ENCODE results near the gene PSME3.

PSME3 gene

GRCh38 chr17:42798011-42798382 is 35.2 kb upstream of the PSME3 start:
- Histone ChIP-seq H3K4me3 (ENCODE audit: low read depth, low read length) (peak overlapping the region; percentile 77), H3K4me1 (ENCODE audit: control insufficient read depth, insufficient read depth, low read length) (peaks cover 8% of the 10 kb centered on the region), H3K36me3 (ENCODE audit: control insufficient read depth in 2 of 2, insufficient read depth in 1 of 2, low read length in 2 of 2) (peaks cover 0 to 33% of the 10 kb centered on the region in 2 experiments; a peak in 1 of 3 replicates), H3K9me3 (ENCODE audit: control insufficient read depth, insufficient read depth, low read depth, low read length) (no peaks in the 10 kb centered on the region), H3K27ac (ENCODE audit: extremely low read depth, low read depth, low read length) (peak overlapping the region; percentile 68; the same call in 1 of the 2 replicates)
- no peak for TF ChIP-seq ZNF37A (tag by site-specific recombination; IDR thresholded peaks at IDR 0.05)
- TF ChIP-seq ZNF48 (tag by site-specific recombination; IDR thresholded peaks at IDR 0.05) = no peak
- no peak for TF ChIP-seq ZNF518A (tag by site-specific recombination; conservative IDR thresholded peaks at IDR 0.05; ENCODE audit: low read depth)
- no peak for TF ChIP-seq ZNF501 (tag by site-specific recombination; IDR thresholded peaks at IDR 0.05)
- TF ChIP-seq PRDM10 (tag by site-specific recombination; IDR thresholded peaks at IDR 0.05) = peak; percentile 84
- CTCF ChIA-PET = interaction anchor here (0.5 to 3.2 kb wide), 6 partner anchors 21 to 590 kb away, joined by 3 to 23 read pairs (median 4); no protein-coding TSS in a partner anchor
- POLR2A ChIA-PET = interaction anchor here (1.0 to 2.4 kb wide), 7 partner anchors 11 to 47 kb away, joined by 3 to 13 read pairs (median 5); partner anchors contain the start of genes BECN1, VPS25 and WNK4

- CTCF ChIA-PET = interaction anchor here (0.6 to 3.2 kb wide), 8 partner anchors 21 to 589 kb away, joined by 3 to 23 read pairs (median 4); partner anchors contain the start of gene BECN1
- peak within 1 kb of the TSS; percentile 77 for H3K4me3 ChIP-seq (ENCODE audit: low read depth, low read length)
- H3K36me3 ChIP-seq (ENCODE audit: control insufficient read depth in 2 of 2, insufficient read depth in 1 of 2, low read length in 2 of 2) = peaks cover 0 to 33% of the 10 kb centered on the region in 2 experiments; a peak in 1 of 3 replicates
- POLR2A ChIA-PET = interaction anchor here (0.7 to 2.4 kb wide), 9 partner anchors 11 to 382 kb away, joined by 3 to 13 read pairs (median 5); partner anchors contain the start of genes BECN1, VPS25 and WNK4
- H3K9me3 ChIP-seq (ENCODE audit: control insufficient read depth, insufficient read depth, low read depth, low read length) = no peaks in the 10 kb centered on the region
- H3K4me1 ChIP-seq (ENCODE audit: control insufficient read depth, insufficient read depth, low read length) = peaks cover 15% of the 10 kb centered on the region
- H3K27ac ChIP-seq (ENCODE audit: extremely low read depth, low read depth, low read length) = peak within 1 kb of the TSS; percentile 68; the same call in 1 of the 2 replicates
- TF ChIP-seq ZNF677 (tag by site-specific recombination; IDR thresholded peaks at IDR 0.05) (no peak), KLF8 (tag by site-specific recombination; IDR thresholded peaks at IDR 0.05) (0 out of 2 replicates have a peak, but pooled peaks have one; percentile 62), HOXD13 (CRISPR knock-in tag; IDR thresholded peaks at IDR 0.05; ENCODE audit: borderline replicate concordance) (no peak), ZNF24 (tag by site-specific recombination; IDR thresholded peaks at IDR 0.05) (peak; percentile 16; the same call in 1 of the 2 replicates), ZNF518A (tag by site-specific recombination; conservative IDR thresholded peaks at IDR 0.05; ENCODE audit: low read depth) (peak; percentile 53; the same call in 1 of the 2 replicates)
- TF ChIP-seq, protein P1, sequence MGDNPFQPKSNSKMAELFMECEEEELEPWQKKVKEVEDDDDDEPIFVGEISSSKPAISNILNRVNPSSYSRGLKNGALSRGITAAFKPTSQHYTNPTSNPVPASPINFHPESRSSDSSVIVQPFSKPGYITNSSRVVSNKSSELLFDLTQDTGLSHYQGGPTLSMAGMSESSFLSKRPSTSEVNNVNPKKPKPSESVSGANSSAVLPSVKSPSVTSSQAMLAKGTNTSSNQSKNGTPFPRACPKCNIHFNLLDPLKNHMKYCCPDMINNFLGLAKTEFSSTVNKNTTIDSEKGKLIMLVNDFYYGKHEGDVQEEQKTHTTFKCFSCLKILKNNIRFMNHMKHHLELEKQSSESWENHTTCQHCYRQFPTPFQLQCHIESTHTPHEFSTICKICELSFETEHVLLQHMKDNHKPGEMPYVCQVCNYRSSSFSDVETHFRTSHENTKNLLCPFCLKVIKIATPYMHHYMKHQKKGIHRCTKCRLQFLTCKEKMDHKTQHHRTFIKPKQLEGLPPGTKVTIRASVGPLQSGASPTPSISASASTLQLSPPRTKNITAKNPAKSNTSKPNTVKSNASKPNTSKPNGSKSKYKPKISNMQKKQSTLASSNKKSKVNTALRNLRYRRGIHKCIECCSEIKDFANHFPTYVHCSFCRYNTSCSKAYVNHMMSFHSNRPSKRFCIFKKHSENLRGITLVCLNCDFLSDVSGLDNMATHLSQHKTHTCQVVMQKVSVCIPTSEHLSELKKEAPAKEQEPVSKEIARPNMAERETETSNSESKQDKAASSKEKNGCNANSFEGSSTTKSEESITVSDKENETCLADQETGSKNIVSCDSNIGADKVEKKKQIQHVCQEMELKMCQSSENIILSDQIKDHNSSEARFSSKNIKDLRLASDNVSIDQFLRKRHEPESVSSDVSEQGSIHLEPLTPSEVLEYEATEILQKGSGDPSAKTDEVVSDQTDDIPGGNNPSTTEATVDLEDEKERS (tag by site-specific recombination; IDR thresholded peaks at IDR 0.05) = no peak
These were observed 34.5 kb upstream of the PSME3 start, which contains the start of the genes CNTD1 and COA3 for GRCh38 chr17:42798383-42799380. Gene CNTD1, plus strand, starts transcription at chr17:42798861. Its CDS starts 207 bp downstream, at chr17:42799068. Gene COA3, minus strand, starts transcription at chr17:42798704. Its CDS starts 23 bp downstream, at chr17:42798681.
